SK-N-SH treated with all-trans-retinoic acid at 6 μM for 48 hours (cell line): Measurements from ENCODE around the gene SORCS2.

ENCODE experiments used
- ATAC-seq: fragments of 200-7000 bp; cut with Tn5 transposase; 3 replicates; pipeline ENCODE4 v1.9.1; 2020; ENCODE audit warnings: mild to moderate bottlenecking, moderate library complexity
- ARNTL ChIP-seq: fragments of 450-650 bp; formaldehyde crosslinking; IDR thresholded peaks from 2 replicates; pipeline ENCODE4 v1.5.0; 2020; ENCODE audit warnings: low read depth, mild to moderate bottlenecking, moderate library complexity, borderline replicate concordance
- BACH2 ChIP-seq: fragments of 250-450 bp; sonication (Bioruptor Pico); IDR thresholded peaks from 2 replicates; pipeline ENCODE4 v1.9.0; 2021; ENCODE audit warnings: mild to moderate bottlenecking, borderline replicate concordance
- CSDC2 ChIP-seq: fragments of 250-450 bp; sonication (Bioruptor Pico); IDR thresholded peaks from 2 replicates; pipeline ENCODE4 v1.5.0; 2020; ENCODE audit warnings: mild to moderate bottlenecking, moderate library complexity
- ESRRG ChIP-seq: fragments of 250-450 bp; sonication (Bioruptor Pico); IDR thresholded peaks from 2 replicates; pipeline ENCODE4 v1.6.1; 2021; ENCODE audit warnings: mild to moderate bottlenecking
- GLIS3 ChIP-seq: fragments of 250-450 bp; sonication (Bioruptor Pico); IDR thresholded peaks from 2 replicates; pipeline ENCODE4 v1.5.0; 2020; ENCODE audit warnings: mild to moderate bottlenecking, moderate library complexity
- ISL1 ChIP-seq: fragments of 250-450 bp; sonication (Bioruptor Pico); IDR thresholded peaks from 2 replicates; pipeline ENCODE4 v2.1.2; 2022; ENCODE audit warnings: mild to moderate bottlenecking, moderate library complexity
- OSR1 ChIP-seq: fragments of 250-450 bp; sonication (Bioruptor Pico); IDR thresholded peaks from 2 replicates; pipeline ENCODE4 v1.8.0; 2022; ENCODE audit warnings: moderate library complexity, mild to moderate bottlenecking, inconsistent platforms
- RARB ChIP-seq: fragments of 250-450 bp; sonication (Bioruptor Pico); IDR thresholded peaks from 2 replicates; pipeline ENCODE4 v1.8.0; 2021; ENCODE audit warnings: mild to moderate bottlenecking, moderate library complexity
- SNAI2 ChIP-seq: fragments of 250-450 bp; sonication (Bioruptor Pico); IDR thresholded peaks from 2 replicates; pipeline ENCODE4 v1.5.0; 2020; ENCODE audit warnings: mild to moderate bottlenecking, moderate library complexity
- TCF4 ChIP-seq: fragments of 250-450 bp; sonication (Bioruptor Pico); IDR thresholded peaks from 2 replicates; pipeline ENCODE4 v1.8.0; 2021; ENCODE audit warnings: mild to moderate bottlenecking, moderate library complexity, borderline replicate concordance
- TOX ChIP-seq: fragments of 250-450 bp; sonication (Bioruptor Pico); IDR thresholded peaks from 2 replicates; pipeline ENCODE4 v1.8.0; 2021; ENCODE audit warnings: mild to moderate bottlenecking, moderate library complexity, borderline replicate concordance
- ZC3H10 ChIP-seq: fragments of 250-450 bp; sonication (Bioruptor Pico); IDR thresholded peaks from 2 replicates; pipeline ENCODE4 v1.5.1; 2021; ENCODE audit warnings: mild to moderate bottlenecking, moderate library complexity
- ZFP3 ChIP-seq: fragments of 250-450 bp; sonication (Bioruptor Pico); IDR thresholded peaks from 2 replicates; pipeline ENCODE4 v1.5.0; 2020; ENCODE audit warnings: mild to moderate bottlenecking, moderate library complexity
- ZFP30 ChIP-seq: fragments of 450-650 bp; formaldehyde crosslinking; IDR thresholded peaks from 2 replicates; pipeline ENCODE4 v1.5.0; 2022; ENCODE audit warnings: mild to moderate bottlenecking, moderate library complexity
- ZNF565 ChIP-seq: fragments of 450-650 bp; formaldehyde crosslinking; conservative IDR thresholded peaks from 2 replicates; pipeline ENCODE4 v1.5.0; 2020; ENCODE audit warnings: low read depth, mild to moderate bottlenecking, moderate library complexity
- ZNF70 ChIP-seq: fragments of 450-650 bp; formaldehyde crosslinking; IDR thresholded peaks from 2 replicates; pipeline ENCODE4 v1.5.0; 2020; ENCODE audit warnings: mild to moderate bottlenecking, moderate library complexity
- ZNF8 ChIP-seq: fragments of 450-650 bp; formaldehyde crosslinking; IDR thresholded peaks from 2 replicates; pipeline ENCODE4 v1.5.0; 2020; ENCODE audit warnings: mild to moderate bottlenecking, moderate library complexity
- TF ChIP-seq, protein P1 (sequence below): fragments of 250-450 bp; sonication (Bioruptor Pico); IDR thresholded peaks from 2 replicates; pipeline ENCODE4 v1.8.0; 2021; ENCODE audit warnings: low read depth, mild to moderate bottlenecking, moderate library complexity, borderline replicate concordance
- TF ChIP-seq, protein P2 (sequence below): fragments of 250-450 bp; sonication (Bioruptor Pico); IDR thresholded peaks from 2 replicates; pipeline ENCODE4 v1.8.0; 2020; ENCODE audit warnings: mild to moderate bottlenecking, moderate library complexity, borderline replicate concordance
- TF ChIP-seq, protein P3 (sequence below): fragments of 250-450 bp; sonication (Bioruptor Pico); IDR thresholded peaks from 2 replicates; pipeline ENCODE4 v1.5.1; 2020; ENCODE audit warnings: low read depth, mild to moderate bottlenecking, moderate library complexity
- TF ChIP-seq, protein P4 (sequence below): fragments of 250-450 bp; sonication (Bioruptor Pico); IDR thresholded peaks from 2 replicates; pipeline ENCODE4 v1.5.0; 2020; ENCODE audit warnings: mild to moderate bottlenecking, moderate library complexity

Gene SORCS2

DNA sequence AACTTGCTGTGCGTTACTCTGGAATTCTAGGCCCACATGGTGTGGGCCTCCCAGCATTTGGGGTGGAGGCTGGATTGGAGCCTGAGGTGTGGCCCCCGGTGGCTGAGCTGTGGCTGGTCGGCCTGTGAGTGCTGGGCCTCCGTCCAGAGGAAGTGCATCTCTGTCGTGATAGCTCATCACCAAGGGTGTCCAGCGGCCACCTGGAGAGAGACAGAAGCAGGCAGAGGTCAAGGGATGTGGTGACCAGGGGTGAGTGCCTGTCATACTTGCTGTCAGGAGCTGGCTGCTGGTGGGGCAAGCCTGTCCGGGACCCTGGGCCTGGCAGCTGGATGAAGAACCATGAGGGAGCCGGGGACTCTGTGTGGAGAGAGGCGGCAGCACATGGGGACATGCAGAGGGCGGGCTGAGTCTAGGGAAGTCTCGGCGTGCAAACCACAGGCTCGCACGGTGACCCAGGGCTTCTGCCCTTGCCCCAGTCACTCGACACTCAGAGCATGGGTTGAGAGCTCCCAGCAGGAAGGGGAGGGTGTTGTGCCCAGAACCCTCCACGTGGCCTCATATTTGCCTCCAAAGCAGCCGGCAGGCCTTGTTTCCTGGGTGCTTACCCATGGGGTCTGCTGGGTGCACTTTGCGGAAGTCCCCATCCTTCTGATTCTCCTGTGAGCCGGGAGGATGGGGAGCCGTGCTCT is 6.2 kb downstream of the SORCS2 start (continued):
- TF ChIP-seq ARNTL (CRISPR knock-in tag), result no peak
- TF ChIP-seq RARB, result no peak
- TF ChIP-seq ZFP3 (CRISPR knock-in tag), result no peak
- TF ChIP-seq OSR1 (CRISPR knock-in tag), result no peak
- TF ChIP-seq, protein P1, sequence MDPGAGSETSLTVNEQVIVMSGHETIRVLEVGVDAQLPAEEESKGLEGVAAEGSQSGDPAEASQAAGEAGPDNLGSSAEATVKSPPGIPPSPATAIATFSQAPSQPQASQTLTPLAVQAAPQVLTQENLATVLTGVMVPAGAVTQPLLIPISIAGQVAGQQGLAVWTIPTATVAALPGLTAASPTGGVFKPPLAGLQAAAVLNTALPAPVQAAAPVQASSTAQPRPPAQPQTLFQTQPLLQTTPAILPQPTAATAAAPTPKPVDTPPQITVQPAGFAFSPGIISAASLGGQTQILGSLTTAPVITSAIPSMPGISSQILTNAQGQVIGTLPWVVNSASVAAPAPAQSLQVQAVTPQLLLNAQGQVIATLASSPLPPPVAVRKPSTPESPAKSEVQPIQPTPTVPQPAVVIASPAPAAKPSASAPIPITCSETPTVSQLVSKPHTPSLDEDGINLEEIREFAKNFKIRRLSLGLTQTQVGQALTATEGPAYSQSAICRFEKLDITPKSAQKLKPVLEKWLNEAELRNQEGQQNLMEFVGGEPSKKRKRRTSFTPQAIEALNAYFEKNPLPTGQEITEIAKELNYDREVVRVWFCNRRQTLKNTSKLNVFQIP (CRISPR knock-in tag), result no peak
- TF ChIP-seq BACH2 (CRISPR knock-in tag), result no peak
- TF ChIP-seq, all 23 proteins: peak for 0

DNA sequence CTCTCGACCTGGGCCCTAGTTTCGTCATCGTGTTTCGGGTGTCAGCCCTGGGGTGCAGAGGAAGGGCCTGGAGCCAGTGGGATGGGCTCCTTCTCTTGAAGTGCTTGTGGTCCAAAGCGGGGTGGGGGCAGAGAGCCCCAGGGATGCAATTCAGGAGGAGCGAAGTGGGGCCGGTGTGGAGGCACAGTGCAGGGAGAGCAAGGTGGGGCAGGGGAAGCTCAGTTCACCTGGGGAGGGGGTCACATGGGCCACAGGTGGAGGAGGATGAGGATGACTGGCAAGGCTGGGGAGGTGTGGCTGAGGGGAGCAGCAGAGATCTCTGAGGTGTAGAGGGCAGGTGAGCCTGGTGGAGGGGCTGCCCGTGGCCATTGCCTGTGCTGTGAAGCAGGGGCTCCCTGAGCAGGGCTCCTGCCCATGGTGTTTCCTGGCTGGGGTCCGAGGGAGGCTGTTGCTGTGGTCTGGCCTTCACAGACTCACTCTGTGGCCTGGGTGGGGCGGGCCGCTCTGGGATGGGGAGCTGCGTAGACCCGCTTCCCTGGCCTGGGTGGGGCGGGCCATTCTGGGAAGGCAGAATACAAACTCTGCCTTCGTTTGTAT is 6.9 kb downstream of the SORCS2 start:
- no peak for TF ChIP-seq BACH2 (CRISPR knock-in tag)
- ATAC-seq, result no peak

DNA sequence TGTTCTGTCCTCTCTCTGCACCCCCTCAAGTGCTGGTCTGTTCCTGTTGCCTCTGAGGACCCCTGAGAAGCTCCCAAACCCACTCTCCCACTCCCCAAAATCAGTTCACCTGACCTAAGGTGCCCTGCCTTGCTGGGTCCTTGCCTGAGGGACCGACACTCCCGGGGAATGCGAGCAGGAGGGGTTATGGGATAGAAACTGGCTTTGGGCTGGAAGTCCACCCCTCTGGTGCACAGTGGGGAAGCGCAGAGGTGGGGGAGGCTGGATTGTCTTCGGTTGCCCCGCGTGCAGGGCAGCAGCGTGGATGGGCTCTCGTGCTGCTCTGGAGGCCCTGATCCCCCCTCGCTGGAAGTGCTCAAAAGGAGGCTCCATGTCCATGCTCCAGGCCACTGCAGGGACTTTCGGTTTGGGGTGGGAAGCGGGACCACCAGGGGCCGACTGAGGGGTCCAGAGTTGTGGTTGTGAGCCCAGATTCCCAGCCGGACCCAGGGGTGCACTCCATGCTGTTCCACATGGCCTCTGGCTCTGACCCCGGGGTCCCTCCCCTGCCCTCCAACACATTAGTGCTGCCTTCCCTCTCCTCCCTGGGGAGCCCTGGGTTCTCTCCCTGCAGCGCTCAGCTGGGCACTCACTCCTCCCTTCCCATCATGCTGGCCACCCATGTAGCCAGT is 7.6 kb downstream of the SORCS2 start:
- TF ChIP-seq GLIS3, result no peak
- no peak for TF ChIP-seq ZC3H10 (CRISPR knock-in tag)
- TF ChIP-seq TOX (CRISPR knock-in tag), result no peak
- no peak for TF ChIP-seq ISL1 (CRISPR knock-in tag)
- TF ChIP-seq TCF4 (CRISPR knock-in tag), result no peak
- no peak for TF ChIP-seq ZNF565 (CRISPR knock-in tag)
- TF ChIP-seq, protein P2, sequence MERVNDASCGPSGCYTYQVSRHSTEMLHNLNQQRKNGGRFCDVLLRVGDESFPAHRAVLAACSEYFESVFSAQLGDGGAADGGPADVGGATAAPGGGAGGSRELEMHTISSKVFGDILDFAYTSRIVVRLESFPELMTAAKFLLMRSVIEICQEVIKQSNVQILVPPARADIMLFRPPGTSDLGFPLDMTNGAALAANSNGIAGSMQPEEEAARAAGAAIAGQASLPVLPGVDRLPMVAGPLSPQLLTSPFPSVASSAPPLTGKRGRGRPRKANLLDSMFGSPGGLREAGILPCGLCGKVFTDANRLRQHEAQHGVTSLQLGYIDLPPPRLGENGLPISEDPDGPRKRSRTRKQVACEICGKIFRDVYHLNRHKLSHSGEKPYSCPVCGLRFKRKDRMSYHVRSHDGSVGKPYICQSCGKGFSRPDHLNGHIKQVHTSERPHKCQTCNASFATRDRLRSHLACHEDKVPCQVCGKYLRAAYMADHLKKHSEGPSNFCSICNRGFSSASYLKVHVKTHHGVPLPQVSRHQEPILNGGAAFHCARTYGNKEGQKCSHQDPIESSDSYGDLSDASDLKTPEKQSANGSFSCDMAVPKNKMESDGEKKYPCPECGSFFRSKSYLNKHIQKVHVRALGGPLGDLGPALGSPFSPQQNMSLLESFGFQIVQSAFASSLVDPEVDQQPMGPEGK (CRISPR knock-in tag), result no peak
- TF ChIP-seq SNAI2, result no peak
- TF ChIP-seq ZFP3 (CRISPR knock-in tag), result no peak
- TF ChIP-seq, protein P1 (CRISPR knock-in tag), result no peak
- no peak for TF ChIP-seq ZFP30 (CRISPR knock-in tag)
- TF ChIP-seq ZNF70, result no peak
- no peak for TF ChIP-seq ESRRG (CRISPR knock-in tag)
- TF ChIP-seq, protein P3, sequence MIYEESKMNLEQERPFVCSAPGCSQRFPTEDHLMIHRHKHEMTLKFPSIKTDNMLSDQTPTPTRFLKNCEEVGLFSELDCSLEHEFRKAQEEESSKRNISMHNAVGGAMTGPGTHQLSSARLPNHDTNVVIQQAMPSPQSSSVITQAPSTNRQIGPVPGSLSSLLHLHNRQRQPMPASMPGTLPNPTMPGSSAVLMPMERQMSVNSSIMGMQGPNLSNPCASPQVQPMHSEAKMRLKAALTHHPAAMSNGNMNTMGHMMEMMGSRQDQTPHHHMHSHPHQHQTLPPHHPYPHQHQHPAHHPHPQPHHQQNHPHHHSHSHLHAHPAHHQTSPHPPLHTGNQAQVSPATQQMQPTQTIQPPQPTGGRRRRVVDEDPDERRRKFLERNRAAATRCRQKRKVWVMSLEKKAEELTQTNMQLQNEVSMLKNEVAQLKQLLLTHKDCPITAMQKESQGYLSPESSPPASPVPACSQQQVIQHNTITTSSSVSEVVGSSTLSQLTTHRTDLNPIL (CRISPR knock-in tag), result no peak
- TF ChIP-seq CSDC2, result no peak
- TF ChIP-seq, protein P4, sequence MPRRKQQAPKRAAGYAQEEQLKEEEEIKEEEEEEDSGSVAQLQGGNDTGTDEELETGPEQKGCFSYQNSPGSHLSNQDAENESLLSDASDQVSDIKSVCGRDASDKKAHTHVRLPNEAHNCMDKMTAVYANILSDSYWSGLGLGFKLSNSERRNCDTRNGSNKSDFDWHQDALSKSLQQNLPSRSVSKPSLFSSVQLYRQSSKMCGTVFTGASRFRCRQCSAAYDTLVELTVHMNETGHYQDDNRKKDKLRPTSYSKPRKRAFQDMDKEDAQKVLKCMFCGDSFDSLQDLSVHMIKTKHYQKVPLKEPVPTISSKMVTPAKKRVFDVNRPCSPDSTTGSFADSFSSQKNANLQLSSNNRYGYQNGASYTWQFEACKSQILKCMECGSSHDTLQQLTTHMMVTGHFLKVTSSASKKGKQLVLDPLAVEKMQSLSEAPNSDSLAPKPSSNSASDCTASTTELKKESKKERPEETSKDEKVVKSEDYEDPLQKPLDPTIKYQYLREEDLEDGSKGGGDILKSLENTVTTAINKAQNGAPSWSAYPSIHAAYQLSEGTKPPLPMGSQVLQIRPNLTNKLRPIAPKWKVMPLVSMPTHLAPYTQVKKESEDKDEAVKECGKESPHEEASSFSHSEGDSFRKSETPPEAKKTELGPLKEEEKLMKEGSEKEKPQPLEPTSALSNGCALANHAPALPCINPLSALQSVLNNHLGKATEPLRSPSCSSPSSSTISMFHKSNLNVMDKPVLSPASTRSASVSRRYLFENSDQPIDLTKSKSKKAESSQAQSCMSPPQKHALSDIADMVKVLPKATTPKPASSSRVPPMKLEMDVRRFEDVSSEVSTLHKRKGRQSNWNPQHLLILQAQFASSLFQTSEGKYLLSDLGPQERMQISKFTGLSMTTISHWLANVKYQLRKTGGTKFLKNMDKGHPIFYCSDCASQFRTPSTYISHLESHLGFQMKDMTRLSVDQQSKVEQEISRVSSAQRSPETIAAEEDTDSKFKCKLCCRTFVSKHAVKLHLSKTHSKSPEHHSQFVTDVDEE (CRISPR knock-in tag), result no peak
- no peak for TF ChIP-seq OSR1 (CRISPR knock-in tag)
- no peak for TF ChIP-seq BACH2 (CRISPR knock-in tag)
- no peak for TF ChIP-seq ZNF8 (CRISPR knock-in tag)
- ATAC-seq, result no peak
